Progenitor cell of endocrine pancreas (in vitro differentiated cells): ENCODE results near the gene DOK7. TPM values are rescaled to one million over a fixed set of nuclear protein-coding genes. Genes with fewer than 3 reads are reported as not detected.

ENCODE experiments used
- DNase-seq: peaks from one replicate; pipeline ENCODE4 v3.0.0; 2021; ENCODE audit warnings: low spot score; ENCODE audit not compliant: unreplicated experiment
- H3K27ac Mint-ChIP-seq: 2 replicates; pipeline ENCODE4 v1.8.0; 2021; ENCODE audit warnings: mild to moderate bottlenecking, moderate library complexity, mixed read lengths
- H3K27me3 Mint-ChIP-seq: 2 replicates; pipeline ENCODE4 v1.8.0; 2021; ENCODE audit warnings: mixed read lengths
- H3K36me3 Mint-ChIP-seq: 2 replicates; pipeline ENCODE4 v1.8.0; 2022; ENCODE audit warnings: mixed read lengths; ENCODE audit not compliant: insufficient read depth
- H3K4me1 Mint-ChIP-seq: 2 replicates; pipeline ENCODE4 v1.8.0; 2021; ENCODE audit warnings: low read depth, mixed read lengths
- H3K4me3 Mint-ChIP-seq: 2 replicates; pipeline ENCODE4 v1.8.0; 2021; ENCODE audit warnings: low read depth, mild to moderate bottlenecking, moderate library complexity, mixed read lengths
- H3K9me3 Mint-ChIP-seq: 2 replicates; pipeline ENCODE4 v1.8.0; 2021; ENCODE audit warnings: low read depth, mixed read lengths
- CTCF ChIP-seq: fragments of 200-600 bp; sonication (generic); IDR thresholded peaks from one replicate; pipeline ENCODE4 v1.5.0; 2021; ENCODE audit warnings: antibody characterized with exemption, mild to moderate bottlenecking; ENCODE audit not compliant: unreplicated experiment
- total RNA-seq: library from RNA; stranded (reverse); gene quantifications from 2 replicates; pipeline ENCODE4 v1.2.1, GENCODE V29; 2021

The DOK7 gene
- total RNA-seq, 1 donor from 2014 or later = not detected

- no peaks in the 10 kb centered on the region for H3K9me3 Mint-ChIP-seq
- no peak overlapping the region for H3K27ac Mint-ChIP-seq
- DNase-seq = no peak
Observed at GRCh38 chr4:3475713-3476260, 12.7 kb downstream of the DOK7 start.

GRCh38 chr4:3476341-3476747, 13.2 kb downstream of the DOK7 start:
- Mint-ChIP-seq H3K27me3 (peaks cover 28% of the 10 kb centered on the region), H3K36me3 (no peaks in the 10 kb centered on the region), H3K27ac (no peak overlapping the region), H3K4me3 (no peak overlapping the region), H3K9me3 (no peaks in the 10 kb centered on the region), H3K4me1 (peaks cover 2% of the 10 kb centered on the region)
- TF ChIP-seq CTCF = no peak
- DNase-seq = no peak

More at GRCh38 chr4:3475713-3476260, 12.7 kb downstream of the DOK7 start:
- no peaks in the 10 kb centered on the region for H3K4me1 Mint-ChIP-seq
- no peak overlapping the region for H3K4me3 Mint-ChIP-seq
- TF ChIP-seq CTCF = no peak
- H3K27me3 Mint-ChIP-seq = peaks cover 28% of the 10 kb centered on the region
- no peaks in the 10 kb centered on the region for H3K36me3 Mint-ChIP-seq

DNA sequence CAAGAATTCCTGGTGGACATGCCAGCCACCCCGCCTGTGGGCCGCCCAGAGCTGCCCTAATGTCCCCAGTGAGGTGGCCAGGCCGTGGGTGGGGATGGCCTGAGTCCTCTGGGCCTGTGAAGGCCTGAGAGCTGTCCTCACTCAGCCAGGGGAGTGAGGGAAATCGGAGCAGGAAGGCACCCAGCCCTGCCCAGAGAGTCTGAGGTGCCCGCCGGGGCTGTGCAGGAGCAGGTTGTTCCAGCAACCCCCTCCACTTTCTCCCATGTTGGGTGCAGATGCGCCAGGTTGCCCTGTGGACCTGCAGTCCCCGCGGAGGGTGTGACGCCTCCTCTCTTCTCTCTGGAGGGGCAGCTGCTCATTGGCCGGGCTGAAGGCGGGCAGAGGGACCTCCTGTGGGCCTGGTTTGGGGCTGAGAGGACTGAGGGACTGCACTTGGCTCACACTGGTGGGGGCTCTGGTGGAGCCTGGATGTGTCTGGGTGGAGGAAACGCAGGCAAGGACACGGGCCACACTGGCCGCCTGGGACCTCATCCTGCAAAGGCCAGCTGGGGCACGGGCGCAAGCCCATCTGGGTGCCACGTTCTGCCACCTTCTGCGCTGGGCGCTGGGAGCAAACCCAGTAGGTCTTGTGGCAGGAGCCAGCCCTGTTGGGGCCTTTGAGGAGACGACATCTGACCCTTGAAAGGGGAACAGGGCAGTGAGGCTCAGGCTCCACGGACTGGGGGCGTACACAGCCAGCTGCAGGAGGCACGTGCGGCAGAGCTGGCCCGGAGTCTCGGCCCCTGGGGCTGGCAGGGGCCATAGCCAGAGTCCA, 14.0 kb downstream of the DOK7 start:
- H3K27me3 Mint-ChIP-seq = peaks cover 31% of the 10 kb centered on the region
- no peak overlapping the region for H3K27ac Mint-ChIP-seq
- TF ChIP-seq CTCF = no peak
- no peak overlapping the region for H3K4me3 Mint-ChIP-seq
- no peaks in the 10 kb centered on the region for H3K9me3 Mint-ChIP-seq
- no peaks in the 10 kb centered on the region for H3K36me3 Mint-ChIP-seq
- no peak for DNase-seq
- H3K4me1 Mint-ChIP-seq = peaks cover 2% of the 10 kb centered on the region

DNA sequence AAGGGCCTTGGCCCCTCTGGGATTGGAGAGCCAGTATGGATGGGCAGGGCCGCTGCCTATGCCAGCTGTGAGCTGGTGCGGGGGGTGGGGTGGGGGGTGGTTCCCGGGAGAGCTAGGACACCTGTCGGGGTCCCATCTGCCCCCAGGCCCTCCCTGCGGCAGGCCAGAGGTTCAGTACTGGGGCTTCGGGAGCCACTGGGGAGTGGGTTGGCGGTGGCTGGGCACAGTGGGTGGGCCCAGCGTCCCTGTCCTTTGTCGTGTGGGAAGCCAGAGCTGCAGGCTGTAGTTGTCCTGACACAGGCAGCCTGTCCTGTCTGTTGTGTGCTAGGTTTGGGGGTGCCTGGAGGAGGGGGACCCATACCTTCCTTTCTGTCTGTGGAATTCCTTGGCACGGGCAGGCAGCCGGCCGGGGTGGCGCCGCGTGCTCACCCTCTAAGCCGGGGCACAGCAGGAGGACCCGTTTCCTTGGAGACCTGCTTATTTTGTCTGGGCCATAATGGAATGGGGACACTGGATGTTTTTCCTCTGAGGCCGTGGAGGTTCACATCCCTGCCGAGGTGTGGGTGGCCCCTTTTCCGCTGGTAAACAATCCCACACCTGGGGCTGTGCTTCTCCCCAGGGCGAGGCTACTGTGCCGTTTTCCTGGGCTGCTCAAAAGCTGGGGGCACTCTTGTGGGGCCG, 14.8 kb downstream of the DOK7 start:
- Mint-ChIP-seq H3K4me3 (no peak overlapping the region), H3K4me1 (peaks cover 2% of the 10 kb centered on the region), H3K27me3 (peaks cover 31% of the 10 kb centered on the region), H3K36me3 (no peaks in the 10 kb centered on the region), H3K27ac (no peak overlapping the region), H3K9me3 (no peaks in the 10 kb centered on the region)
- no peak for TF ChIP-seq CTCF
- DNase-seq = no peak

GRCh38 chr4:3478446-3479357, 15.6 kb downstream of the DOK7 start:
- Mint-ChIP-seq H3K36me3 (no peaks in the 10 kb centered on the region), H3K27me3 (peaks cover 31% of the 10 kb centered on the region)

More at GRCh38 chr4:3478446-3479357, 15.6 kb downstream of the DOK7 start:
- no peak for DNase-seq
- H3K27ac Mint-ChIP-seq = no peak overlapping the region
- H3K4me3 Mint-ChIP-seq = no peak overlapping the region
- no peaks in the 10 kb centered on the region for H3K9me3 Mint-ChIP-seq
- TF ChIP-seq CTCF = no peak
- H3K4me1 Mint-ChIP-seq = peaks cover 2% of the 10 kb centered on the region
